Measurements from ENCODE around the gene CALHM6.

Gene CALHM6

DNA sequence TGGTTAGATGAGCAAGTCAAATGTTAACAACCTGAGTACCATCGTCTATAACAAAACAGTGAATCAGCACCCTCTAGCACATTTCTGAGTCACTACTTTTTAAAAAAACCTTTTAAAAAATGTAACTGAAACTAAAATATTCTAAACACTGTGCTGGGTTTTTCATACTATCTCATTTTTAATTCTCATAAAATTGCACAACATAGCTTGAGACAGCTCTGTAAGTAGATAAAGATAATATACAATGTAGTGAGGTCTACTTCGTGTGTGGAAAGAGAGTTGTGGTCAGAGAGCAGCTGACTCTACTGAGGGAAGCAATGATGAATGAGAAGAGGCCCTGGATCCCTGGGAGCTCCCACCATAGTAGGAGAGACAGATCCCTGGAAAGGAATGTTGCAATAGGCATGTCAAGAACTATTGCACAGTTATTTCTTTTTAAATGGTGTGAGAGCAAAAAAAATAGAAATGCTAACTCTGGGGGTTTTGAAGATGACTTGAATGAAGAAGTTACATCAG lies 13.6 kb upstream of the CALHM6 start:
- H3K4me1 ChIP-seq (ENCODE audit: control insufficient read depth, insufficient read depth, low read depth, low read length): peaks cover 8% of the 10 kb centered on the region
- H3K9me3 ChIP-seq (ENCODE audit: control insufficient read depth, low read length): no peaks in the 10 kb centered on the region
- H4K91ac ChIP-seq (ENCODE audit: low read length): no peak overlapping the region
- under 1% methylated on average over 2 of the region's 2 CpGs for WGBS
- H2BK5ac ChIP-seq (ENCODE audit: low read depth, low read length, poor library complexity, severe bottlenecking): no peak overlapping the region
- peak overlapping the region; percentile 56 for H3K4me2 ChIP-seq (ENCODE audit: low read length, poor library complexity, severe bottlenecking)
- no peak overlapping the region for H2AFZ ChIP-seq (ENCODE audit: low read depth, low read length)
- H3K36me3 ChIP-seq (ENCODE audit: control insufficient read depth in 1 of 2, insufficient read depth in 2 of 2, low read depth in 1 of 2, low read length in 2 of 2): no peaks in the 10 kb centered on the region
- peak; percentile 99 for DNase-seq
- H2AK5ac ChIP-seq (ENCODE audit: low read length, severe bottlenecking): no peak overlapping the region
- H3K9ac ChIP-seq (ENCODE audit: low read length): peak overlapping the region; percentile 73
- peak overlapping the region; percentile 93 for H3K27ac ChIP-seq (ENCODE audit: low read length, poor library complexity, severe bottlenecking)
- H3K4me3 ChIP-seq (ENCODE audit: insufficient read depth in 1 of 2, low read depth in 1 of 2, low read length in 2 of 2): no peak overlapping the region
- H4K8ac ChIP-seq (ENCODE audit: low read length): no peak overlapping the region
- H3K27me3 ChIP-seq (ENCODE audit: control insufficient read depth in 1 of 2, insufficient read depth in 1 of 2, low read length in 2 of 2): no peaks in the 10 kb centered on the region
- H3K14ac ChIP-seq (ENCODE audit: low read length in 2 of 2): no peak overlapping the region
- H2BK12ac ChIP-seq (ENCODE audit: low read length in 2 of 2): no peak overlapping the region
- H3K18ac ChIP-seq (ENCODE audit: low read depth in 1 of 2, low read length in 2 of 2): no peak overlapping the region
- no peak overlapping the region for H3K23ac ChIP-seq (ENCODE audit: low read length in 2 of 2)
- H2BK120ac ChIP-seq (ENCODE audit: low read depth, low read length): no peak overlapping the region
- no peak overlapping the region for H2BK15ac ChIP-seq (ENCODE audit: low read depth, poor library complexity, severe bottlenecking)
- no peak overlapping the region for H3K4ac ChIP-seq (ENCODE audit: low read depth in 1 of 2, low read length in 2 of 2)
- peaks cover 3% of the 10 kb centered on the region for H3K79me1 ChIP-seq (replicated peaks; ENCODE audit: low read length, poor library complexity, severe bottlenecking)

DNA sequence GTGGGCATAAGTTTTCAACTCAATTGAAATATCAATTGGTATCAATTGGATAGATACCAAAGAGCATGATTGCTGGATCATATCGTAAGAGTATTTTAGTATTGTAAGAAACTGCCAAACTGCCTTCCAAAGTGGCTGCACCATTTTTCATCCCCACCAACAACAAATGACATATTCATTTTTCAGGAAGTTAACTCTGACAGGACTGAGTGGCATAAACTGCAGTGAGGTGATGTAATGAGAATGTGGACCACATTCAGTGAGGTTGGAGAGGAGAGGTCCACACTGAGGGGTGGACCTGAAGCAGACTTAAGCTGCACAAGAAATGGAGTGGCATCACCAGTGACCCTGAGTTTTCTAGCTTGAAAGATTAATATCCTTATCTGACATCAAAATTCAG lies 11.6 kb upstream of the CALHM6 start:
- H3K9me3 ChIP-seq (ENCODE audit: control insufficient read depth, low read length): no peaks in the 10 kb centered on the region
- WGBS: no CpG with 5 or more reads among the region's 1 CpG
- no peak overlapping the region for H4K8ac ChIP-seq (ENCODE audit: low read length)
- no peaks in the 10 kb centered on the region for H3K27me3 ChIP-seq (ENCODE audit: control insufficient read depth in 1 of 2, insufficient read depth in 1 of 2, low read length in 2 of 2)
- peak overlapping the region in 1 of 2 experiments; percentile 46 for H3K18ac ChIP-seq (ENCODE audit: low read depth in 1 of 2, low read length in 2 of 2)
- H2AK5ac ChIP-seq (ENCODE audit: low read length, severe bottlenecking): no peak overlapping the region
- H3K4ac ChIP-seq (ENCODE audit: low read depth in 1 of 2, low read length in 2 of 2): no peak overlapping the region
- H4K91ac ChIP-seq (ENCODE audit: low read length): no peak overlapping the region
- no peak overlapping the region for H2BK5ac ChIP-seq (ENCODE audit: low read depth, low read length, poor library complexity, severe bottlenecking)
- no peak overlapping the region for H3K4me3 ChIP-seq (ENCODE audit: insufficient read depth in 1 of 2, low read depth in 1 of 2, low read length in 2 of 2)
- no peak overlapping the region for H3K27ac ChIP-seq (ENCODE audit: low read length, poor library complexity, severe bottlenecking)
- no peaks in the 10 kb centered on the region for H3K36me3 ChIP-seq (ENCODE audit: control insufficient read depth in 1 of 2, insufficient read depth in 2 of 2, low read depth in 1 of 2, low read length in 2 of 2)
- H2AFZ ChIP-seq (ENCODE audit: low read depth, low read length): no peak overlapping the region
- H3K4me2 ChIP-seq (ENCODE audit: low read length, poor library complexity, severe bottlenecking): no peak overlapping the region
- H3K14ac ChIP-seq (ENCODE audit: low read length in 2 of 2): no peak overlapping the region
- H2BK12ac ChIP-seq (ENCODE audit: low read length in 2 of 2): peak overlapping the region in 1 of 2 experiments; percentile 96
- no peak overlapping the region for H3K9ac ChIP-seq (ENCODE audit: low read length)
- no peak overlapping the region for H3K23ac ChIP-seq (ENCODE audit: low read length in 2 of 2)
- H3K79me1 ChIP-seq (replicated peaks; ENCODE audit: low read length, poor library complexity, severe bottlenecking): no peaks in the 10 kb centered on the region
- no peak overlapping the region for H2BK120ac ChIP-seq (ENCODE audit: low read depth, low read length)
- H2BK15ac ChIP-seq (ENCODE audit: low read depth, poor library complexity, severe bottlenecking): no peak overlapping the region
- peaks cover 8% of the 10 kb centered on the region for H3K4me1 ChIP-seq (ENCODE audit: control insufficient read depth, insufficient read depth, low read depth, low read length)
- no peak for DNase-seq

DNA sequence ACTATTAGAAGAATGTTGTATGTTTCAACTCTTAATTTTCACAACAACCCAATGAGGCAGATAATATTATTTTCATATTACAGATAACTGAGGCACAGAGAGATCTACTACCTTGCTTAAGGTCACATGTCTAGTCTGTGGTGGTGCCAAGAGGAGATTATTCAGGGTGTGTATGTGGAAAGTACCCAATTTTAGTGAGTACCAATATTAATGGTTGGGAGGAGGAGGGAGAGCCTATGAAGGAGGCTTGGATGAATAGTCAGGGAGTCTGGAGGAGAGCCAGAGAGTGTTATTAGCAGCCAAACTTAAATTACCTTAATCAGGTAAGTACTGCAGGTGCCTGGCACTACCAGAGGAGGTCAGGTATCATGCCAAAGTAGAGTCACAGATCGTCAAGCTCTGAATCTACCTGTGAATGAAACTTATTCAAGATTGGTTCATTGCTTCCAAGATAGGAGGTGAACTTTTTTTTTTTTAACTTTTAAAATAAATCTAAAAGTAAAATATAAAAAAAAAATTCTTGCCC lies 10.9 kb upstream of the CALHM6 start:
- Histone ChIP-seq H3K79me1 (replicated peaks; ENCODE audit: low read length, poor library complexity, severe bottlenecking) (no peaks in the 10 kb centered on the region), H3K18ac (ENCODE audit: low read depth in 1 of 2, low read length in 2 of 2) (no peak overlapping the region), H3K4me1 (ENCODE audit: control insufficient read depth, insufficient read depth, low read depth, low read length) (peaks cover 8% of the 10 kb centered on the region), H3K36me3 (ENCODE audit: control insufficient read depth in 1 of 2, insufficient read depth in 2 of 2, low read depth in 1 of 2, low read length in 2 of 2) (no peaks in the 10 kb centered on the region), H2BK15ac (ENCODE audit: low read depth, poor library complexity, severe bottlenecking) (no peak overlapping the region), H3K9ac (ENCODE audit: low read length) (no peak overlapping the region), H2BK120ac (ENCODE audit: low read depth, low read length) (no peak overlapping the region), H3K14ac (ENCODE audit: low read length in 2 of 2) (no peak overlapping the region), H3K4ac (ENCODE audit: low read depth in 1 of 2, low read length in 2 of 2) (no peak overlapping the region), H2AK5ac (ENCODE audit: low read length, severe bottlenecking) (no peak overlapping the region), H4K91ac (ENCODE audit: low read length) (no peak overlapping the region), H2BK5ac (ENCODE audit: low read depth, low read length, poor library complexity, severe bottlenecking) (no peak overlapping the region), H2BK12ac (ENCODE audit: low read length in 2 of 2) (no peak overlapping the region), H3K4me2 (ENCODE audit: low read length, poor library complexity, severe bottlenecking) (no peak overlapping the region), H4K8ac (ENCODE audit: low read length) (no peak overlapping the region), H3K23ac (ENCODE audit: low read length in 2 of 2) (no peak overlapping the region), H3K9me3 (ENCODE audit: control insufficient read depth, low read length) (no peaks in the 10 kb centered on the region), H3K27ac (ENCODE audit: low read length, poor library complexity, severe bottlenecking) (no peak overlapping the region), H3K27me3 (ENCODE audit: control insufficient read depth in 1 of 2, insufficient read depth in 1 of 2, low read length in 2 of 2) (no peaks in the 10 kb centered on the region), H3K4me3 (ENCODE audit: insufficient read depth in 1 of 2, low read depth in 1 of 2, low read length in 2 of 2) (no peak overlapping the region), H2AFZ (ENCODE audit: low read depth, low read length) (no peak overlapping the region)
- WGBS: 80% methylated on average over 1 of the region's 1 CpG
- no peak for DNase-seq

DNA sequence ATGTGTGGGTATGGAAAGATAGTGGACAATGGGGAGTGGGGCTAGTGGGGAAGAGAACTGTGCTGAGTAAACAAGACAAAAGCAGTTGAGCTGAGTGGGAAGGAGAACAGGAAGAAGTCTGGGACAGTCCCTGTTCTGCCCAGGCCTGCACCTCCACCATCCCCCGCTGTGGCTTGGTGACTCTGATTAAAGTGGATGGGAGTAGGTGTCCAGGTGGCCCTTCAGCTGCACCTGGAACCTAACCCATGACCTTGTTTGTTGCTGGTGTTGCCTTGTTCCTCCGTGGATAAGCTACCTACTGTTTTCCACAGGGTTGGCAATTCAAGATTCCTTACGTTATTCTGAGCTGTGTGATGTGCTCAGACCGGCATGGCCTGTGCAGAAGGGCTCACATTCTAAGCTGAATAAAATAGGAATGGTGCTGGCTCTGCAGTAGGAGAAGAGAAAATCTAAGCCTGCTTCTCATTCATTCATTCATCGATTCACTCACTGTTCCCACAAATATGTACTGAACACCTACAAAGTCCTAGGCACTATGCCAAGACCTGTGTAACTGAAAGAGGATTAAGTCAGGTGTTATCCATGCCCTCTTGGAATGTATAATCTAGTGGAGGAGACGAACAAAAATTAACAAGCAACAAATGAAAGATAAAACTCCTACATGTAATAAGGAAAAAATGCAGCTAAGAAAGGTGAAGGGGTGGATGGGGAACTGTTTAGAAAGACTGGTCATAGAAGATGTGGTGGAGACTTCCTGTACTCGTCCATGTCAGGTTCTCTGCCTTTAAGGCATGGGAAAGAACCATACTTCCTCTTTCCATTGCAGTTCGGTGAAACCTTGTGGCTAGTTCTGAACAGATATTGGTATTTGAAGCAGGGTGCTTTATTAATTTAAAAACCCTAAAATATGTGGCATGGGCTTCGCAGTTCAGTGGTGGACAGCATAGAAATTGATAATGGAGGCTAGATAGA lies 10.1 kb upstream of the CALHM6 start:
- Histone ChIP-seq H4K8ac (ENCODE audit: low read length) (no peak overlapping the region), H3K4ac (ENCODE audit: low read depth in 1 of 2, low read length in 2 of 2) (no peak overlapping the region), H2AK5ac (ENCODE audit: low read length, severe bottlenecking) (peak overlapping the region; percentile 22), H2AFZ (ENCODE audit: low read depth, low read length) (no peak overlapping the region), H2BK120ac (ENCODE audit: low read depth, low read length) (no peak overlapping the region), H3K27ac (ENCODE audit: low read length, poor library complexity, severe bottlenecking) (no peak overlapping the region), H3K23ac (ENCODE audit: low read length in 2 of 2) (no peak overlapping the region), H3K36me3 (ENCODE audit: control insufficient read depth in 1 of 2, insufficient read depth in 2 of 2, low read depth in 1 of 2, low read length in 2 of 2) (no peaks in the 10 kb centered on the region), H4K91ac (ENCODE audit: low read length) (peak overlapping the region; percentile 62), H3K18ac (ENCODE audit: low read depth in 1 of 2, low read length in 2 of 2) (peak overlapping the region; percentile 58 to 68), H3K79me1 (replicated peaks; ENCODE audit: low read length, poor library complexity, severe bottlenecking) (no peaks in the 10 kb centered on the region), H3K4me2 (ENCODE audit: low read length, poor library complexity, severe bottlenecking) (no peak overlapping the region), H2BK5ac (ENCODE audit: low read depth, low read length, poor library complexity, severe bottlenecking) (no peak overlapping the region), H2BK15ac (ENCODE audit: low read depth, poor library complexity, severe bottlenecking) (peak overlapping the region; percentile 33), H2BK12ac (ENCODE audit: low read length in 2 of 2) (peak overlapping the region; percentile 46 to 59), H3K14ac (ENCODE audit: low read length in 2 of 2) (peak overlapping the region in 1 of 2 experiments; percentile 87), H3K9me3 (ENCODE audit: control insufficient read depth, low read length) (no peaks in the 10 kb centered on the region), H3K4me3 (ENCODE audit: insufficient read depth in 1 of 2, low read depth in 1 of 2, low read length in 2 of 2) (no peak overlapping the region), H3K4me1 (ENCODE audit: control insufficient read depth, insufficient read depth, low read depth, low read length) (peaks cover 7% of the 10 kb centered on the region), H3K27me3 (ENCODE audit: control insufficient read depth in 1 of 2, insufficient read depth in 1 of 2, low read length in 2 of 2) (no peaks in the 10 kb centered on the region), H3K9ac (ENCODE audit: low read length) (no peak overlapping the region)
- DNase-seq: no peak
- WGBS: 82% methylated on average over 5 of the region's 9 CpGs
